DND-41 (cell line): ENCODE results near the gene PRRX2.

Source experiments
- CTCF ChIP-seq: IDR thresholded peaks from 2 replicates; pipeline ENCODE4 v1.5.1; 2012; ENCODE audit warnings: borderline replicate concordance, low read length, moderate library complexity, mild to moderate bottlenecking; ENCODE audit not compliant: poor library complexity, severe bottlenecking; ENCODE audit errors: extremely low read depth
- EZH2 ChIP-seq: IDR thresholded peaks from 3 replicates; pipeline ENCODE4 v1.6.1; 2012; ENCODE audit warnings: borderline replicate concordance, low read depth, mild to moderate bottlenecking, moderate library complexity, low read length, inconsistent platforms; ENCODE audit not compliant: severe bottlenecking

- TF ChIP-seq CTCF, result no peak
- TF ChIP-seq EZH2, result no peak
Observed at GRCh38 chr9:129701054-129701453, 35.6 kb downstream of the PRRX2 start.
